Measurements from ENCODE around the gene TSPAN5.

Gene TSPAN5

DNA sequence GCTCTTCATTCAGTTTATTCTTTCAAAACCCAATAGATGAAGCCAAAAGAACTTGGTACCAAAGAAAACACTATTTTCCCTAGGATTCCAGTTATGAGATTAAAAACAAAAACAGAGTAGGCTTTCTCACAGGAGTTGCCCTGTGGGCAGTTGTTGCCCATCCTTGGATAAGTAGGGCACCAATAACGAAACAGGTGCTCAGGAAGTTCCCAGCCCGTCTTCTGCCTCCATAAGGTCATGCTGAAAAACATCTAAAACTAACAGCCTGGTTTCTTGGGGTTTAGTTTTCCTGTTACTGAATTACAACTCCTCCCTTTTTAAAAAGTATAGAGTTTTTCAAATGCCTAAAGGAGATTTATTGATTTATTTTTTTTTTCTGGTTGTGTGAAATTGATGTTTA lies 14.7 kb downstream of the TSPAN5 start:
- no peak for DNase-seq (ENCODE audit: low spot score)

GRCh38 chr4:98642991-98643426 lies 15.4 kb downstream of the TSPAN5 start:
- DNase-seq (ENCODE audit: low spot score), result no peak

GRCh38 chr4:98641906-98642668 lies 16.3 kb downstream of the TSPAN5 start:
- DNase-seq (ENCODE audit: low spot score), result no peak

GRCh38 chr4:98641376-98641775 lies 17.0 kb downstream of the TSPAN5 start:
- no peak for DNase-seq (ENCODE audit: low spot score)

- DNase-seq (ENCODE audit: low spot score), result no peak
Measured at GRCh38 chr4:98639523-98639922, 18.9 kb downstream of the TSPAN5 start.

GRCh38 chr4:98639108-98639507 lies 19.3 kb downstream of the TSPAN5 start:
- no peak for DNase-seq (ENCODE audit: low spot score)

- DNase-seq (ENCODE audit: low spot score), result no peak
Measured at GRCh38 chr4:98638661-98639060, 19.8 kb downstream of the TSPAN5 start.

- DNase-seq (ENCODE audit: low spot score), result no peak
Measured at GRCh38 chr4:98634061-98634460, 24.4 kb downstream of the TSPAN5 start.

GRCh38 chr4:98633159-98633558 lies 25.3 kb downstream of the TSPAN5 start:
- DNase-seq (ENCODE audit: low spot score), result no peak

DNA sequence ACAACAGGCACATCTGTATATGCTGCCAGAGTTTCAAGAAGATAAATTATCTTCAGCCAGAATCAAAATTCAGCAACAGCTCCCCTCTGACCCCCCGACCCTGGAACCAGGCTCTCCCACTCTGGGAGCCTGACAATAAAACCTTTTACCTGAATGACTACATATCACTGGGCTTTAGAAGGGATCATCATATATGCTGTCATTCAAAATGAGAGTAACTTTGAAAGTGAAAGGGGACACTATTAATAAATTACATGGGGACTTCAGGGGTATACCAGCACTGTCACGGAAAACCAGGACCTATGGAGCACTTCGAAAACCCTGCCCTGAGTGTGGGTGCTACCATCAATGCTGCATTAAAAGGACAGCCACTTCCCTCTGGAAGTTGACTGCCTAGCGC lies 26.2 kb downstream of the TSPAN5 start:
- DNase-seq (ENCODE audit: low spot score), result no peak

- DNase-seq (ENCODE audit: low spot score), result no peak
Measured at GRCh38 chr4:98631506-98631905, 26.9 kb downstream of the TSPAN5 start.

- no peak for DNase-seq (ENCODE audit: low spot score)
Measured at GRCh38 chr4:98630737-98631454, 27.5 kb downstream of the TSPAN5 start.

DNA sequence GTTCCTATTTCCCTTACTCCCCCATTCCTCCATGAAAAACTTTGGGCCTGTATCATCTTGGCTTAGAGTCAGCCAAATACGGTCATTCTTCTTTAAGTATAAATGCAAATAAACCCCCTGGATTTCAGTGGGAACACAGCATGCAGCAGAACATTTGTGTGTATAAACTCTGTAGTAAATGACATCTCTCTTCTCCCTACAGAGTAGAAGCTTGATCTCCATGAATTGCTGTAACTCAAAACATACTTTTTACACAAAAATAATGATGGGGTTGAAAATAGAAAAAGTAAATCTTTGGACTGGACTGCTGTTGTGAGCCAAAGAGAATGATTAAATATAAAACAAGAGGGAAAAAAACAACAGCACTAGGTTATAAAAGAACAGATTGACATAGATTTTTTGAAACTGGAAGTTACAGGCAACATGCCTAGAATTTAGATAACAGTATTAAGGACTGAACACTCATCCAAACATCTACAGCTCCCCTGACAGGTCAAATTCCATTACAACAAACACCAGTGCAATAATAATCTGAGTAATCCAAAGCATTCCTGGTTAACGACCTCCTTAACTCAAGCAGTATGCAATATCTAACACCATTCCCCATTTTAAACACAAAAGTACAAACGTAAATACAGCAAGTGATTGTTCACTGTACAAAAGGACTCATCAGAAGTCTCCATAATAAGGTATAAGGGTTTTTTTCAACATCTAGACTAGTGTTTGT lies 30.7 kb downstream of the TSPAN5 start:
- peak; percentile 37 for DNase-seq (ENCODE audit: low spot score)

DNA sequence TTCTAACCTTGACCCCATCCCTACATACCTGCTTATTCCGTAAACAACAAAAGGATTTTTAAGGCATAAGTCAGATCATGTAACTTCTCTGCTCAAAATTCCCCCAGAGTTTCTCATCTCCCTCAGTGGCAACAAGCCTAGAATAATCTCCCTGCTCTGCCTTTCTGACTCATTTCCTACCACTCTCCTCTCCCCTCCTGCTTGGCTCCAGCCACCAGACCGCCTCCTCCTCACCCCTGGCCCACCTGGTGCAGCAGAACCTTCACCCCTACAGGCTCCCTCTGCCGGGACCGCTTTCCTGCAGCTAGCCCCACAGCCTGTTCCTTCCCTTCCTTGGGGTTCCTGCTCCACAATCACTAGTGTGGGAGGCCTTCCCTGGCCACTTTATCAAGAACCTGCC lies 32.1 kb downstream of the TSPAN5 start:
- peak; percentile 66 for DNase-seq (ENCODE audit: low spot score)

- no peak for DNase-seq (ENCODE audit: low spot score)
Measured at GRCh38 chr4:98625920-98626319, 32.5 kb downstream of the TSPAN5 start.

GRCh38 chr4:98625399-98625798 lies 33.0 kb downstream of the TSPAN5 start:
- no peak for DNase-seq (ENCODE audit: low spot score)

GRCh38 chr4:98624642-98625041 lies 33.8 kb downstream of the TSPAN5 start:
- DNase-seq (ENCODE audit: low spot score), result no peak

DNA sequence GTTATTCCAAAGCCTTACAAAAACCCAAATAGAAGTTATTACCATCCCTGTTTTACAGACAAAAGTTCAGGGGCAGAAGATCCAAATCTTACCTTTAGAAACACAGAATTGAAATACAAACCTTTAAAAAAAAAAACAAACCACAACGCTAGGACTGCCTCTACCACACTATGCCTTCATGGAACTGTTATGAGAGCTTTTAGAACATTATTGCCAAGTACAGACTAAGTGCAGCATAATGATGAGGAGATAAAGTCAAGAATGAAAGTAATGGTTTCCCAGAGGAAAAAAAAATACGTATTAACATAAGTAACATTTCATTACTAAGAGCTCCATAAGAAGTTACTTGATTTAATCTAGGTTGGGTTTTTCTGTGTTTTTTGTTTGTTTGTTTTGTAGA lies 34.3 kb downstream of the TSPAN5 start:
- DNase-seq (ENCODE audit: low spot score), result no peak

DNA sequence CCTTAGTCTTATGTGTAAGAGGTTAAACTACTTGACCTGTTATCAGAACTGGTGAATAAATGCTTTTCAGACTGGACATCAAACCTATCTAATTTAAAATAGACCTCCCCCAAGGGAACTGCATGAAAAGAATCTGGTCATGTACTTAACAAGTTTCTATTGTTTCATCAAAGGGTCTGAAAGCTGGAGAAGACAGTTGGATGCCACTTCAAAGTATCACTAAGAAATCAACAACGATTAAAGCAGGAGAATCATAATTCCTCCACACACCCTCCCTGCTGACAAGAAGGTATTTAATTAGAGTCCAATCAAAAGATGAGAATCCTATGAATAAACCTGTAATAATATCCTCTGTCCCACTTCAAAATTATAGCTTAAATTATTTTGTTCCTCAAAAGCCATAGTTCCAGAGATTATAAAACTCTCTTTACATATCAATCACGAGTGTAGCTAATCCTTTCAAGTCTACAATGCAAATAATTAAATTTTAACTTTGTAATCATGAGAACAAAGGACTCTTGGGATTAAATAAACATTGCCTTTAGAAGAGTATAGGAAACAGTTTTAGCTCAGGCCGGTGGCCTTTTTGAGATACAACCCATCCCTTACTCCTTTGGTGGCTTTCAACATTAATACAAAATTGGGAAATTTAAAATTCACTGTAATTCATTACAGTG lies 35.1 kb downstream of the TSPAN5 start:
- no peak for DNase-seq (ENCODE audit: low spot score)

DNA sequence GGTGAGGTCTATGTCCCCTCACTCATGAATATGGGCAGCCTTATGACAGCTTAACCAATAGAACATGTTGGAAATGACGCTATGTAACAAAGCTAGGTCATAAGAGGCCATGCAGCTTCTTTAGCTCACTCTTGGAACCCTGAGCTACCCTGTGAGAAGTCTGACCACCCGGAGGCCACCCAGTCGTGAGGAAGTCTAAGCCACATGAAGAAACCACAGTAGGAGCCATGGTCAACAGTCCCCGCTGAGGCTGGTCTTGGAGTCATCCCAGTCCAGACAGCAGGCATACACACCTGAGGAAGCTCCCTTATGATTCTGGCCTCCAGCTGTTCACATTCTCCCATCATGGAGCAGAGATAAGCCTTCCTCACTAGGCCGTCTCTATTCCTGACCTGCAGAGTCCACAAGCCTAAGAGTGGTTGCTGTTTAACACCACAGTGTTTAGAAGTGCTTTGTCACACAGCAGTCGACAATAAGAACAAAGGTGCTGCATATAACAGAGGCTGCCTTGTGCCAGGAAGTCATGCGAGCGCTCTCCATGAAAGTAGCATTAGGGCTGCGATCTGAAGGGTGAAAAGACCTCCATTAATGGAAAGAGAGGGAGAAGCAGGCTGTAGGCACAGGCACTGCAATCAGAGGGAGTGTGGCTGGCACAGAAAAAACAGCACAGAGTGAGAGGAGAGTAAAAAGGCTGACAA lies 38.2 kb downstream of the TSPAN5 start:
- no peak for DNase-seq (ENCODE audit: low spot score)

DNA sequence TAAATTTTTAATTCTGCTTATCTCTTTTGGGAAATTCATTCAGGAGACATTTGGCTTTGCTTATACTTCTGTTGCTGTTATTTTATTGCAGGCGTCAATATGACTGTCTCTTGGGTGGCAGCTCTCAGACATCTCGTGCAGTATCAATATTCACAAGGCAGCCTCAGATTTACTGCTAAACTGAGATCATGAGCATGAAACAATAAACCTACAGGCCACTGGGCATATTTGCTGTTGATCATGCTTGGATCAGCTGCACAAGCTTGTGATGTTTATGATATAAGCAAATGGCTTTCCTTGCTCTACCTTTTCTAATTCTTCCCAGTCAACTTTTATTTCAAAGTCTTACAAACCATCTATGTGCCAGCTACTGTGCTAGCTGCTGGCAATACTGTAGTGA lies 39.2 kb downstream of the TSPAN5 start:
- DNase-seq (ENCODE audit: low spot score), result no peak

DNA sequence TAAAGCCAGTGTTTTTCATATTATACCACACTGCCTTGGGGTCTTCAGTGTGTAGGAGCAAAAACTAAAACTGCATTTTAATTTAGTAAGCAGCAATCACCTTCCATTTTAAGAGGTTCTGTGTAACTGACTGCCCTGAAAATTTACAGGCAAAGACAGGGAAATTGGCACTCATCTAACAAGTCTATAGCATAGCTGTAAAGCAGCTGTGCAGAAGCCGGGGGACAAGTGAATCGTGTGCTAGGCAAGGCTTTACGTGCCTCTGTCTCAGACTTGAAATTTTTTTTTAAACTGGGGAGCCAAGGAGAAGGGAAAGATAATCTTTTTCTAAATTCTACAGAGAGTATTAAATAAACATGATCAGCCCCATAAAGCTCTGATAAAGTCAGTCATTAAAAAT lies 39.7 kb downstream of the TSPAN5 start:
- DNase-seq (ENCODE audit: low spot score), result no peak

Data from AG08396 (cell line).